Activated CD4-positive, CD25-positive, alpha-beta regulatory T cell treated with anti-CD3 and anti-CD28 coated beads, Interleukin-2, amount 50 U/mL, for 24 hours (primary cell): ENCODE data around the gene DZIP1.

Experiments
- ATAC-seq, 2 donors: fragments of 150-1000 bp; cut with Tn5 transposase; one replicate each; pipeline ENCODE4 v1.10.0; 2021; ENCODE audit warnings: mild to moderate bottlenecking in 1 of 2, moderate library complexity in 1 of 2

Gene DZIP1

GRCh38 chr13:95541308-95541707 is 103.2 kb downstream of the DZIP1 start:
- ATAC-seq, result no peak

- no peak for ATAC-seq
These were observed 103.6 kb downstream of the DZIP1 start for GRCh38 chr13:95540888-95541287.

- no peak for ATAC-seq
These were observed 107.8 kb downstream of the DZIP1 start for GRCh38 chr13:95536632-95537241.

GRCh38 chr13:95535243-95535642 is 109.3 kb downstream of the DZIP1 start:
- ATAC-seq, result no peak

GRCh38 chr13:95533545-95534160 is 110.9 kb downstream of the DZIP1 start:
- no peak for ATAC-seq

GRCh38 chr13:95530178-95530577 is 114.3 kb downstream of the DZIP1 start:
- ATAC-seq, result no peak
